Tracheal epithelial cell (primary cell): ENCODE measurements around the gene EXOC7. TPM values are rescaled to one million over a fixed set of nuclear protein-coding genes. Genes with fewer than 3 reads are reported as not detected.

Source experiments
- total RNA-seq: library from RNA; depleted of rRNA; stranded (reverse); fragments of >200 nt; gene quantifications from 2 replicates; pipeline ENCODE4 v1.2.1, GENCODE V29; 2014

Gene EXOC7
- total RNA-seq, result 39.9 and 71.1 TPM in 2 replicates

GRCh38 chr17:76103274-76104139, at the start of gene EXOC7:
EXOC7 (minus strand) TSS chr17:76103787; CDS start chr17:76103692, 95 bp downstream.

DNA sequence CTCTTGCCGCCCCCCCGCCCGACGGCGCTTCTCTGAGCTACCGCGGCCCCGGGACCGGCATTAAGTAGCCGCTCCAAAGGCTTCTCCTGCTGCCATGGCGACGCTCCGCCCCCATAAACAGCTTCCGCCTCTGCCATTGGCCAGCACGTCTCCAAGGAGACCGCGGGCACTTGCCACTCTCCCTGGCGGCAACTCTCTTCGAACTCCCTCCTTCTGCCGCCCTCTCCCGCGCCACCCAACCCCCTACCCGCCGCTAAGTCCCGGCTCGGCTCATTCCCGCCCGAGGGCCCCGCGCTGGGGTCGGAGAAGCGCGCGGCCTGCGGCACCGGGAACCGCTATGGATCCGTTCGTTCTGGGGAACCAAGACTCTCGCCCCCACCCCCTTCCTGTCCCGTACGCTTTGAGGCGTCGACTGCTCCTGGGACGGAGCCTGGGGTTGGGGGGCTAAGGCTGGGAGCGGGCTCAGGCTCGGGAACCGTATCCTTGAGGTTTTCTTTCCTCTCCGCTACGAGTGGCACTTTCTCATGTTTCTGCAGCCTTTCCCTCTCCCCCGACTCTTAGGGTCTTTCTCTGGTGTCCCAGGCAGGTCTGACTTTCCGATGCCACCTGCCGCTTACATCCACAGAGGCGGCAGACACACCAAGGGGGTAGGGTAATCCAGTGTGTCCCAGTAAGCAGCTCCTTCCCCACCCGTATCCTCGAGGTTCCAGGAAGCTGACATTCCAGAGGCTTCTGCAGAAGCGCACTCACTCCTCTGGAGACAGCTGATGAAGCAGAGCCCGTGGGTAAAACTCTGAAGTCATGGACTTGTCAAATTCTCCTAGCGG, 37.8 kb upstream of the EXOC7 start, which contains the start of gene FOXJ1:
Gene FOXJ1 (minus strand): TSS at position 34 of the 827 bp plus-strand sequence. CDS start 850 bp downstream, outside the sequence.

GRCh38 chr17:76078860-76079534, 24.6 kb downstream of the EXOC7 start, which contains the start of gene ZACN:
ZACN (plus strand) TSS chr17:76079182; CDS start chr17:76079265, 83 bp downstream.

GRCh38 chr17:76074390-76075363, 28.9 kb downstream of the EXOC7 start, which contains the start of gene GALR2:
GALR2 (plus strand) TSS chr17:76074781; CDS start chr17:76074884, 103 bp downstream.

GRCh38 chr17:76072148-76072858, 31.3 kb downstream of the EXOC7 start, which contains the start of gene SRP68:
SRP68 (minus strand) TSS chr17:76072517; CDS start chr17:76072491, 26 bp downstream.

Other genes starting within 250 kb of the EXOC7 start
- 18.3 and 24.9 TPM in 2 replicates for gene WBP2, start 248.5 kb downstream of the EXOC7 start, total RNA-seq
- 16.2 and 46.3 TPM in 2 replicates for gene TRIM47, start 225.2 kb downstream of the EXOC7 start, total RNA-seq
- gene TRIM65, start 206.8 kb downstream of the EXOC7 start, total RNA-seq, result 24.1 and 30.1 TPM in 2 replicates
- gene MRPL38, start 198.9 kb downstream of the EXOC7 start, total RNA-seq, result 29.9 and 39.6 TPM in 2 replicates
- 9.2 and 11.9 TPM in 2 replicates for gene FBF1, start 162.7 kb downstream of the EXOC7 start, total RNA-seq
- 43.3 and 61.4 TPM in 2 replicates for gene ACOX1, start 124.6 kb downstream of the EXOC7 start, total RNA-seq
- gene TEN1, start 124.5 kb downstream of the EXOC7 start, total RNA-seq, result 17.6 and 22.4 TPM in 2 replicates
- gene CDK3, start 102.9 kb downstream of the EXOC7 start, total RNA-seq, result 0.21 and 1.2 TPM in 2 replicates
- 28.2 and 44.8 TPM in 2 replicates for gene EVPL, start 76.5 kb downstream of the EXOC7 start, total RNA-seq
- gene SRP68, start 31.3 kb downstream of the EXOC7 start, total RNA-seq, result 35.9 and 47.3 TPM in 2 replicates
- 0.21 TPM in 1 of 2 replicates, not detected in the other for gene GALR2, start 29.0 kb downstream of the EXOC7 start, total RNA-seq
- not detected in 2 replicates for gene ZACN, start 24.6 kb downstream of the EXOC7 start, total RNA-seq
- 0.24 TPM in 1 of 2 replicates, not detected in the other for gene FOXJ1, start 37.5 kb upstream of the EXOC7 start, total RNA-seq
- gene RNF157, start 136.7 kb upstream of the EXOC7 start, total RNA-seq, result under 0.01 TPM in 1 of 2 replicates, not detected in the other
- 4.7 and 5.3 TPM in 2 replicates for gene UBALD2, start 161.6 kb upstream of the EXOC7 start, total RNA-seq
- gene QRICH2, start 204.5 kb upstream of the EXOC7 start, total RNA-seq, result 1.3 and 4.1 TPM in 2 replicates